Lower leg skin (tissue), 3 donors: ENCODE measurements around the gene TMCO4.

Source experiments
- POLR2A ChIP-seq, 2 donors: fragments of 450-650 bp; IDR thresholded peaks; one replicate each; pipeline ENCODE4 v1.6.1; 2016 to 2017; ENCODE audit warnings: antibody characterized with exemption in 2 of 2, mild to moderate bottlenecking in 1 of 2, moderate library complexity in 1 of 2
- TF ChIP-seq, protein P1 (sequence below), 3 donors: fragments of 450-650 bp; IDR thresholded peaks; one replicate each; pipeline ENCODE4 v1.5.1; 2016; ENCODE audit warnings: antibody characterized with exemption in 3 of 3, mild to moderate bottlenecking in 3 of 3, moderate library complexity in 2 of 3

DNA sequence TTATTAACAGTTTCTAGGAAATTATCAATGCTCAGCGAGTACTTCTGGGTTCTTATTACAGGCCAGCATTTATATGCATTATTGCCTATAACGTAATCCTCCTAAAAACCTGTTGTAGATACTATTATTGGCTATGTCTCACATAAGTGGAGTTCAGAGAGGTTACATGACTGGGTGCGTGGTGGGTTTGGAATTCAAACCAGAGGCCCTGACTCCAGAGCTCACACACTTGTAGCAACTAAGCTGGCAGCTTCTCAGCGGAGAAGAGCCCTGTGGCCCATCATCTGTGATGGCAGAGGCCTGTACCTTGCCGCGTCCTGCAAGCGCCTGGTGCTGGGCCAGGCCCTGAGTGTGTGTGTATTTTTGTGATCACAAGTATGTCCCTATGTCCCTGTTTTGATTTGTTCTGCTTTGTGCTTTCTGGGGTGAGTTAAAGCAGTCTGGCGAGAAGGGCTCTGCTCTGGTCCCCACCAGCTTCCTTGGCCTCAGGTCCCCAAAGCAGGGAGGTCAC lies 68.3 kb downstream of the TMCO4 start:
- TF ChIP-seq, protein P1, sequence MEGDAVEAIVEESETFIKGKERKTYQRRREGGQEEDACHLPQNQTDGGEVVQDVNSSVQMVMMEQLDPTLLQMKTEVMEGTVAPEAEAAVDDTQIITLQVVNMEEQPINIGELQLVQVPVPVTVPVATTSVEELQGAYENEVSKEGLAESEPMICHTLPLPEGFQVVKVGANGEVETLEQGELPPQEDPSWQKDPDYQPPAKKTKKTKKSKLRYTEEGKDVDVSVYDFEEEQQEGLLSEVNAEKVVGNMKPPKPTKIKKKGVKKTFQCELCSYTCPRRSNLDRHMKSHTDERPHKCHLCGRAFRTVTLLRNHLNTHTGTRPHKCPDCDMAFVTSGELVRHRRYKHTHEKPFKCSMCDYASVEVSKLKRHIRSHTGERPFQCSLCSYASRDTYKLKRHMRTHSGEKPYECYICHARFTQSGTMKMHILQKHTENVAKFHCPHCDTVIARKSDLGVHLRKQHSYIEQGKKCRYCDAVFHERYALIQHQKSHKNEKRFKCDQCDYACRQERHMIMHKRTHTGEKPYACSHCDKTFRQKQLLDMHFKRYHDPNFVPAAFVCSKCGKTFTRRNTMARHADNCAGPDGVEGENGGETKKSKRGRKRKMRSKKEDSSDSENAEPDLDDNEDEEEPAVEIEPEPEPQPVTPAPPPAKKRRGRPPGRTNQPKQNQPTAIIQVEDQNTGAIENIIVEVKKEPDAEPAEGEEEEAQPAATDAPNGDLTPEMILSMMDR (IDR thresholded peaks at IDR 0.05) = no peak
- TF ChIP-seq POLR2A (IDR thresholded peaks at IDR 0.05) = no peak
